Hepatocyte (in vitro differentiated cells): ENCODE data around the gene PRR27.

Experiments used
- CTCF ChIP-seq: fragments of 200-600 bp; sonication (generic); IDR thresholded peaks from 2 replicates; pipeline ENCODE4 v1.5.1; 2016; ENCODE audit warnings: antibody characterized with exemption, mild to moderate bottlenecking; ENCODE audit not compliant: poor library complexity
- EZH2 ChIP-seq: fragments of 200-600 bp; sonication (generic); IDR thresholded peaks from 2 replicates; pipeline ENCODE4 v1.6.1; 2016; ENCODE audit warnings: antibody characterized with exemption, mild to moderate bottlenecking, borderline replicate concordance

DNA sequence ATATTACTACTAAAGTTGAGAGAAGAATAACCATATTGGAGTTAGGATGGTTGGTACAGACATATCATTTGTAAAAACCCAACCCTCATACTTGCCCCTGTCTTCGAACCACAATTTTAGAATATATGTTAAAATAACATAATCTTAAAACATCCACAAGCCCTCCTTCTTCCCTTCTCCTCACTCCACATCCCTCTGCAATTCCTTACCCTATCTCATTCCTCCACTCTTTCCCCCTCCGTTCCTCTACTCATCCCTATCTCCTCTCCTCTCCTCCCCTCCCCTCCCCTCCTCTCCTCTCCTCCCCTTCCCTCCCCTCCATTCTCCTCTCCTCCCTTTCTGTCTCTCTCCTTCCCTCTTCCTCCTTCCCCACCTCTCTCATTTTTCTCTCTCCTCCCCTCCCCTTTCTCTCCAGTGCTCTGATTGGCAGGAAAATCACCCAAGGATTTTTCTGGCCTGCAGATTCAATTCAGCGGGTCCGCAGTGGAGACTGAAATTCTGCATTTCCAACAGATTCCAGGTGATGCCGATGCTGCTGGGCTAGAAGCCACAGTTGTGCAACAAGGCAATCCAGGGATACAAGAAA is 24.1 kb downstream of the PRR27 start:
- TF ChIP-seq CTCF, result no peak
- TF ChIP-seq EZH2, result no peak
